Breast epithelium (tissue), 4 donors: ENCODE results near the gene ING4. TPM values are rescaled to one million over a fixed set of nuclear protein-coding genes. Genes with fewer than 3 reads are reported as not detected.

Source experiments
- DNase-seq, 2 donors: peaks; one replicate each; pipeline ENCODE4 v3.0.0-alpha.2; 2019; ENCODE audit warnings: low spot score in 2 of 2
- H3K27ac ChIP-seq, 2 donors: fragments of 200-600 bp; sonication (generic) in 1 of 2; one replicate each; pipeline ENCODE4 v1.5.1; 2016 to 2019; ENCODE audit warnings: mild to moderate bottlenecking in 1 of 2
- H3K27me3 ChIP-seq, 2 donors: fragments of 200-600 bp; sonication (generic) in 1 of 2; one replicate each; pipeline versions ENCODE4 v1.5.1 to v1.6.0; 2017 to 2019; ENCODE audit warnings: control low read depth in 1 of 2, mild to moderate bottlenecking in 1 of 2
- H3K36me3 ChIP-seq: fragments of 200-600 bp; one replicate; pipeline ENCODE4 v1.5.1; 2019
- H3K4me1 ChIP-seq, 2 donors: fragments of 200-600 bp; sonication (generic); one replicate each; pipeline ENCODE4 v1.5.1; 2016 to 2019; ENCODE audit warnings: control low read depth in 1 of 2
- H3K4me3 ChIP-seq, 3 donors: fragments of 200-600 bp; sonication (generic); 1 replicate in 2 of 3; 2 replicates in 1 of 3; pipeline ENCODE4 v1.5.1; 2016 to 2019; ENCODE audit warnings: mild to moderate bottlenecking in 3 of 3, moderate library complexity in 2 of 3
- H3K9me3 ChIP-seq, 2 donors: fragments of 200-600 bp; sonication (generic) in 1 of 2; one replicate each; pipeline ENCODE4 v1.5.1; 2016 to 2019; ENCODE audit warnings: control low read depth in 1 of 2
- POLR2A ChIP-seq: fragments of 450-650 bp; IDR thresholded peaks from one replicate; pipeline ENCODE4 v1.6.1; 2016; ENCODE audit warnings: antibody characterized with exemption, mild to moderate bottlenecking, moderate library complexity
- POLR2AphosphoS5 ChIP-seq, 3 donors: sonication (generic); formaldehyde crosslinking; IDR thresholded peaks; one replicate each; pipeline ENCODE4 v1.6.1; 2017; ENCODE audit warnings: antibody characterized with exemption in 3 of 3
- intact Hi-C: fragments of 100-400 bp; cut with DNase I; formaldehyde crosslinking; loops from one replicate; pipeline ENCODE4 v1.15.1; 2023; ENCODE audit warnings: low total_unique reads
- total RNA-seq, 3 donors: library from RNA; depleted of rRNA; stranded (reverse); fragments of >200 nt; gene quantifications; one replicate each; pipeline ENCODE4 v1.1.0, GENCODE V29; 2016
- TF ChIP-seq, protein P1 (sequence below), 3 donors: fragments of 450-650 bp; IDR thresholded peaks; one replicate each; pipeline ENCODE4 v1.5.1; 2016 to 2017; ENCODE audit warnings: antibody characterized with exemption in 3 of 3, mild to moderate bottlenecking in 3 of 3, moderate library complexity in 3 of 3

ING4 gene
- total RNA-seq, 3 donors from 2014 or later = 51.1 to 74.2 (median 56.3) TPM

DNA sequence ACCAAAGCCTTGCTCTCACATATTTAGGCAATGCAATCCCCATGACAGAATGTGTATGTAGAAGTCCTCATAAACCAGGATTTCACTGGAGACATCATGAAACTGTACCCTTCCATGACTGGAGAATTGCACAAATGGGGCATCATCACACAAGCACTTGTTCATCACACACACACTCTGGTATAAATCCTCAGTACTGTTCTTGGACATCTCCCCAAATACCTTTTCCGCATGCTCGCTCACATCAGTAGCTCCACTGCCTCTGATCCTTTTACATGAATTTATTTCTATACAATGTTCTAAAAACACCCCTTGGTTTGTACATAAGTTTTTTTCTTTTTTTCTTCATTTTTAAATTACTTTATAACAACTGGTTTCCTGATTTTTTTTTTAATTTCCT is 3.3 kb upstream of the ING4 start:
- H3K9me3 ChIP-seq = no peaks in the 10 kb centered on the region
- H3K27me3 ChIP-seq = no peaks in the 10 kb centered on the region
- intact Hi-C loops = no loop called here
- no peak overlapping the region for H3K27ac ChIP-seq
- H3K4me3 ChIP-seq = no peak overlapping the region
- peaks cover 23% of the 10 kb centered on the region for H3K36me3 ChIP-seq
- peaks cover 0 to 10% of the 10 kb centered on the region in 2 donors for H3K4me1 ChIP-seq
- DNase-seq = no peak
- TF ChIP-seq, protein P1, sequence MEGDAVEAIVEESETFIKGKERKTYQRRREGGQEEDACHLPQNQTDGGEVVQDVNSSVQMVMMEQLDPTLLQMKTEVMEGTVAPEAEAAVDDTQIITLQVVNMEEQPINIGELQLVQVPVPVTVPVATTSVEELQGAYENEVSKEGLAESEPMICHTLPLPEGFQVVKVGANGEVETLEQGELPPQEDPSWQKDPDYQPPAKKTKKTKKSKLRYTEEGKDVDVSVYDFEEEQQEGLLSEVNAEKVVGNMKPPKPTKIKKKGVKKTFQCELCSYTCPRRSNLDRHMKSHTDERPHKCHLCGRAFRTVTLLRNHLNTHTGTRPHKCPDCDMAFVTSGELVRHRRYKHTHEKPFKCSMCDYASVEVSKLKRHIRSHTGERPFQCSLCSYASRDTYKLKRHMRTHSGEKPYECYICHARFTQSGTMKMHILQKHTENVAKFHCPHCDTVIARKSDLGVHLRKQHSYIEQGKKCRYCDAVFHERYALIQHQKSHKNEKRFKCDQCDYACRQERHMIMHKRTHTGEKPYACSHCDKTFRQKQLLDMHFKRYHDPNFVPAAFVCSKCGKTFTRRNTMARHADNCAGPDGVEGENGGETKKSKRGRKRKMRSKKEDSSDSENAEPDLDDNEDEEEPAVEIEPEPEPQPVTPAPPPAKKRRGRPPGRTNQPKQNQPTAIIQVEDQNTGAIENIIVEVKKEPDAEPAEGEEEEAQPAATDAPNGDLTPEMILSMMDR (IDR thresholded peaks at IDR 0.05) = no peak
- no peak for TF ChIP-seq POLR2AphosphoS5 (IDR thresholded peaks at IDR 0.05)
- no peak for TF ChIP-seq POLR2A

DNA sequence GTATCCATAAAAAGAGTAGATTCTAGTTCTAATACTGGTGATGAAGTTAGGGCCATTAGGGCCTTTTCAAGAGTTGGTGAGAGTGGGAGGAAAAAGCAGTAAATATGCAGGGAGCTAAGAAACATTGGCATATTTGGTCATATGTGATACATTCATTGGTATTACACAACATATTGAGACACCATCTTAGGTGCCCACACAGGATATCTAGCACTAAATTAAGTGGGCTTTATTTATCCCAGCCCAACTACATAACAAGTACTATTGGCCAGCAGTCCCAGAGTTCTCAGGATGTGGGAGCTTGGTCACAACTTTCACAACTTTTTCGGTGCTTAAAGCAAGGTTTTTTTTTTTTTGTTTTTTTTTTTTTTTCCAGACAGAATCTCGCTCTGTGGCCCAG is 2.0 kb upstream of the ING4 start:
- H3K9me3 ChIP-seq = no peaks in the 10 kb centered on the region
- H3K27me3 ChIP-seq = no peaks in the 10 kb centered on the region
- TF ChIP-seq POLR2AphosphoS5 (IDR thresholded peaks at IDR 0.05) (no peak), POLR2A (no peak)
- peaks cover 14% of the 10 kb centered on the region for H3K36me3 ChIP-seq
- no peak overlapping the region for H3K27ac ChIP-seq
- peaks cover 0 to 10% of the 10 kb centered on the region in 2 donors for H3K4me1 ChIP-seq
- H3K4me3 ChIP-seq = no peak overlapping the region
- intact Hi-C loops = no loop called here
- DNase-seq = no peak

DNA sequence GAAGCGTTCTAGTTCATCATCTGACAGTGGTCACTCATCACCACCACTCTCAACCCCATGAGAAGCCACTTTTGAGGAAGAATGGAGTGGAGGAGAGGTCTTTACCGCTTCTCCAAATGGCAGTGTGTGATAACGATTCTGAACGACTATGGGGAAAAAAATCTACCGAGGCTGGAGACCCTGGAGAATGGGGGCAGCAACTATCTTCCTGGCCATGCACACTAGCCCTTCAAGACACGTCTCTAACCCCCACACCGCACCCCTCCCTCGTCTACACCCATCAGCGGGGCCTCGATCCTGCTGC is 365 bp downstream of the ING4 start:
- H3K27ac ChIP-seq = peak overlapping the region; percentile 79 to 90
- DNase-seq = no peak
- H3K4me1 ChIP-seq = peaks cover 0 to 14% of the 10 kb centered on the region in 2 donors
- peaks cover 1% of the 10 kb centered on the region for H3K36me3 ChIP-seq
- peak overlapping the region; percentile 68 to 93 (median 91) for H3K4me3 ChIP-seq
- intact Hi-C loops = no loop called here
- no peaks in the 10 kb centered on the region for H3K9me3 ChIP-seq
- H3K27me3 ChIP-seq = no peaks in the 10 kb centered on the region
- TF ChIP-seq, protein P1 (IDR thresholded peaks at IDR 0.05) = no peak
- TF ChIP-seq POLR2A (no peak), POLR2AphosphoS5 (IDR thresholded peaks at IDR 0.05) (no peak)

DNA sequence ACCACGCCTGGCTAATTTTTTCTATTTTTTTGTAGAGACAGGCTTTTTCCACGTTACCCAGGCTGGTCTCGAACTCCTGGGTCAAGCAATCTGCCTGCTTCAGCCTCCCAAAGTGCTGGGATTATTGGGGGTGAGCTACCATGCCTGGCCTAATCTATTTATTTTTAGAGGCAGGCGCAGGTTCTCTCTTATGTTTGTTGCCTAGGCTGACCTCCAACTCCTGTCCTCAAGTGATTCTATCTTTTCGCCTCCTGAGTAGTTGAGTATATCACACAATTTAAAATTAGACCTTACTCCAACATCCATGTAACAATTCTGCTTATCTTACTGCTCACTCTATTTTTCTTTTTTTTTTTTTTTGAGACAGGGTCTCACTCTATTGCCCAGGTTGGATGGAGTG is 8.9 kb downstream of the ING4 start:
- peaks cover 0 to 4% of the 10 kb centered on the region in 2 donors for H3K4me1 ChIP-seq
- H3K27ac ChIP-seq = no peak overlapping the region
- peaks cover 17% of the 10 kb centered on the region for H3K36me3 ChIP-seq
- no peak overlapping the region for H3K4me3 ChIP-seq
- no peaks in the 10 kb centered on the region for H3K27me3 ChIP-seq
- H3K9me3 ChIP-seq = no peaks in the 10 kb centered on the region
- no peak for DNase-seq
- TF ChIP-seq, protein P1 (IDR thresholded peaks at IDR 0.05) = no peak
- no peak for TF ChIP-seq POLR2AphosphoS5 (IDR thresholded peaks at IDR 0.05)
- no peak for TF ChIP-seq POLR2A
- intact Hi-C loops = no loop called here

DNA sequence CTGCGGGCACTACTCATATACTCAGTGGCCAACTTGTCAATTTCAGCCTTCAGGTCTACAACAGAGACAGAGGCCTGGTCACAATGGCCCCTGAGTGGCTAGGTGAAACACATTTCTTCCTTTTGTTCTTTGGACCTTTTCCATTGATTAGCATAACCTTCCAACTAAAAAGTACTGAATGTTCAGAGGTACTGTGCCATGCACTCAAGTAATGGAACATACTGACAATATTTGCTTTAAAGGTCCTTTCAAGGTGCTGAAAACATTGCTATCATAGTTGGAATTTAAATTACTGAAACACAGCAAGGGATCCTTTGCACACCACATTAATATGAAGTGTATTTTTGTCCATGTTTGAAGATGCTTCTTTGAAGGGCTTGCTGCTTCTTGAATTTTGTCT is 9.6 kb downstream of the ING4 start:
- Histone ChIP-seq H3K9me3 (no peaks in the 10 kb centered on the region), H3K4me3 (no peak overlapping the region), H3K27ac (no peak overlapping the region), H3K4me1 (peaks cover 0 to under 1% of the 10 kb centered on the region in 2 donors), H3K36me3 (peaks cover 17% of the 10 kb centered on the region), H3K27me3 (no peaks in the 10 kb centered on the region)
- no peak for DNase-seq
- TF ChIP-seq POLR2A = no peak
- no peak for TF ChIP-seq POLR2AphosphoS5 (IDR thresholded peaks at IDR 0.05)
- TF ChIP-seq, protein P1 (IDR thresholded peaks at IDR 0.05) = no peak
- intact Hi-C loops = no loop called here

DNA sequence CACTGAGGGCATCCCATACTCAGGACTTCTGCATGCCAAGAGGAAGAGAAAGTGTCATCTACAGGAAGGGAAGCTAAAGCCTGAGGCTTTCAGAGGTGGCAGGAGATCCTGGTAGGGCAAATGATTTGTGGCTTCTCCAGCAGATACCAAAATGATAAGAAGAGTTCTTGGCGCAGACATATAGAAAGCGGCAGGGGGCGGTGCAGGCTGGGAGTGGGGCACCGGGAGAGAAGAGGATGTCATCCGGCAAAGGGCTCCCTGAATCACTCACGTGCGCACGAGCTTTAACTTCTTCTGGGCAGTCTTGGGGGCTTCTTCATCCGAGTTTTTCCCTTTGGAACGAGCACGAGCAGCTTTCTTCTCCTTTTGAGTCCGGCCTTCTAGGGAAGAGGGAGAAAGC is 10.5 kb downstream of the ING4 start:
- Histone ChIP-seq H3K27me3 (no peaks in the 10 kb centered on the region), H3K27ac (no peak overlapping the region), H3K36me3 (peaks cover 17% of the 10 kb centered on the region), H3K9me3 (no peaks in the 10 kb centered on the region), H3K4me3 (no peak overlapping the region), H3K4me1 (no peaks in the 10 kb centered on the region)
- no peak for DNase-seq
- TF ChIP-seq, protein P1 (IDR thresholded peaks at IDR 0.05) = no peak
- TF ChIP-seq POLR2AphosphoS5 (IDR thresholded peaks at IDR 0.05) (no peak), POLR2A (no peak)
- intact Hi-C loops = no loop called here
